Thyroid gland (tissue), 4 donors: ENCODE data around the gene MEOX2.

Experiments
- CTCF ChIP-seq, 6 experiments: fragments of 200-600 bp in 3 of 6; fragments of 450-650 bp in 3 of 6; sonication (generic) in 3 of 6; IDR thresholded peaks; one replicate each; pipeline ENCODE4 v1.5.1; 2016 to 2019; ENCODE audit warnings: antibody characterized with exemption in 6 of 6, mild to moderate bottlenecking in 2 of 6, inconsistent platforms in 1 of 6, moderate library complexity in 1 of 6
- POLR2A ChIP-seq, 2 donors: fragments of 450-650 bp; IDR thresholded peaks; one replicate each; pipeline ENCODE4 v1.6.1; 2017; ENCODE audit warnings: antibody characterized with exemption in 2 of 2, mild to moderate bottlenecking in 2 of 2, moderate library complexity in 1 of 2

- TF ChIP-seq CTCF (IDR thresholded peaks at IDR 0.05) (no peak), POLR2A (IDR thresholded peaks at IDR 0.05) (no peak)
Measured at GRCh38 chr7:15723841-15724240, 37.4 kb upstream of the MEOX2 start.
